Embryonic facial prominence (tissue), 1 donor: ENCODE data around the gene NPAS3.

ENCODE experiments used
- DNase-seq: peaks from one replicate; pipeline ENCODE4 v3.0.0-alpha.2; 2016; ENCODE audit errors: extremely low spot score

Gene NPAS3

GRCh38 chr14:33010495-33010894, 71.8 kb downstream of the NPAS3 start:
- DNase-seq: no peak

- no peak for DNase-seq
These were observed 76.0 kb downstream of the NPAS3 start for GRCh38 chr14:33014710-33015109.

- DNase-seq: no peak
These were observed 77.9 kb downstream of the NPAS3 start for GRCh38 chr14:33016613-33017012.

- no peak for DNase-seq
These were observed 78.3 kb downstream of the NPAS3 start for GRCh38 chr14:33017016-33017415.

GRCh38 chr14:33019346-33019745, 80.7 kb downstream of the NPAS3 start:
- DNase-seq: no peak

GRCh38 chr14:33026850-33027430, 88.3 kb downstream of the NPAS3 start:
- DNase-seq: peak; percentile 24

- no peak for DNase-seq
These were observed 90.8 kb downstream of the NPAS3 start for GRCh38 chr14:33029511-33029910.

- no peak for DNase-seq
These were observed 91.7 kb downstream of the NPAS3 start for GRCh38 chr14:33030386-33030785.

- DNase-seq: no peak
These were observed 96.9 kb downstream of the NPAS3 start for GRCh38 chr14:33035416-33036194.

- no peak for DNase-seq
These were observed 100.6 kb downstream of the NPAS3 start for GRCh38 chr14:33039311-33039710.

- no peak for DNase-seq
These were observed 101.9 kb downstream of the NPAS3 start for GRCh38 chr14:33040372-33041140.

- no peak for DNase-seq
These were observed 103.9 kb downstream of the NPAS3 start for GRCh38 chr14:33042591-33042990.

- no peak for DNase-seq
These were observed 107.1 kb downstream of the NPAS3 start for GRCh38 chr14:33045760-33046159.

- DNase-seq: no peak
These were observed 114.3 kb downstream of the NPAS3 start for GRCh38 chr14:33052943-33053342.

- DNase-seq: no peak
These were observed 117.5 kb downstream of the NPAS3 start for GRCh38 chr14:33056213-33056612.

GRCh38 chr14:33057585-33057984, 118.9 kb downstream of the NPAS3 start:
- no peak for DNase-seq

- DNase-seq: no peak
These were observed 123.1 kb downstream of the NPAS3 start for GRCh38 chr14:33061667-33062325.

- DNase-seq: no peak
These were observed 123.8 kb downstream of the NPAS3 start for GRCh38 chr14:33062476-33062875.

GRCh38 chr14:33062881-33063280, 124.2 kb downstream of the NPAS3 start:
- DNase-seq: no peak

GRCh38 chr14:33063521-33063920, 124.8 kb downstream of the NPAS3 start:
- DNase-seq: no peak

- no peak for DNase-seq
These were observed 127.0 kb downstream of the NPAS3 start for GRCh38 chr14:33065634-33066033.

- no peak for DNase-seq
These were observed 129.4 kb downstream of the NPAS3 start for GRCh38 chr14:33068040-33068439.
